ENCODE measurements around the gene MFSD2A.
"Not testable (repeated sequence)": the region's sequence is repeated elsewhere in the genome, so short reads cannot be mapped to it uniquely, and the experiment has no call there.

Gene MFSD2A

DNA sequence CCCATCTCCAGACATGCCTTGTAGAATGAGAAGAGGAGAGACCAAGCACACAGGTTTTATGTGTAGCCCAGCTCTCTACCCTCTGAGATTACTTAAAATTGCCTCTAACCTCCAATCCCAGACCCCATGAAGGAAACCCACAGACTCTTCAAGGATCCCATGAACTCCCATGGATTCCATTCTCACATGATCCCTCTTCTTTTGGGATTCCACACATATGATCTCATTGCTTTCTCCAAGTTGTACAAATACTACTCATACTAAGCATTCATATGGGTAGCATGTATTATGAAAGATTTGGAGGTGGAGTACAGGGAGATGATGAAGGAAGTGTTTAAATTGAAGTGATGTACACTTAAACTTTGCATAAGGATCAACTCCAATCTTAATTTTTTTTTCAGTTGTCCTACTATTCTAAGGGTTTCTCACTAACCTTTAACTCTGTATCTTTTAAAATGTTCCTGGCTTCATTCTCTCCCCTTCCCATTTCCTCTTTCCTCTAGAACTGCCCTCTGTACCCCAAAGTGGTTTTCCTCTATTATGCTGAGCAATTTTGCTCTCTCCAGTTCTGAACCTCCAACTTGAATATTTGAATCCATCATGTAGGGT is 41.6 kb downstream of the MFSD2A start:
- no peak for DNase-seq (ENCODE audit: low read depth in 1 of 2, low spot score in 1 of 2)

DNA sequence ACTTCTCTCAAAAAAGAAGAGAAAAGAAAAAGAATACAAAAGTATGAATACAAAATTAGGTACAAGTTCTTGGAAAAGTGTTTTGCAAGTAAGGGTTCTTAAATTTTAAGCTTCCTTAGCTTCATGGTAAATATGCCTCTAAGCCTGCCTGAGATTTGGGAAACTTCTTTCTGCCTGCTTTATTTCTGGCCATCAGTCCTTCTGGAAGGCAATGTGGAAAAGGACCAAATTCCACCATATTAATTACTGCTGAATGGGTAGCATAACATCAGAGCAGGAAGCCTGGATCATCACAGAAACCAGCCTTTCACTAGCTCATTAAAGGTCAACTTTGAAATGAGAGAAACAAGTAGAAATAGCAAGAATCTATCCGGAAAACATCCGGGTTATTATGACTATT is 46.5 kb downstream of the MFSD2A start:
- DNase-seq (ENCODE audit: low read depth in 1 of 2, low spot score in 1 of 2) = no peak

DNA sequence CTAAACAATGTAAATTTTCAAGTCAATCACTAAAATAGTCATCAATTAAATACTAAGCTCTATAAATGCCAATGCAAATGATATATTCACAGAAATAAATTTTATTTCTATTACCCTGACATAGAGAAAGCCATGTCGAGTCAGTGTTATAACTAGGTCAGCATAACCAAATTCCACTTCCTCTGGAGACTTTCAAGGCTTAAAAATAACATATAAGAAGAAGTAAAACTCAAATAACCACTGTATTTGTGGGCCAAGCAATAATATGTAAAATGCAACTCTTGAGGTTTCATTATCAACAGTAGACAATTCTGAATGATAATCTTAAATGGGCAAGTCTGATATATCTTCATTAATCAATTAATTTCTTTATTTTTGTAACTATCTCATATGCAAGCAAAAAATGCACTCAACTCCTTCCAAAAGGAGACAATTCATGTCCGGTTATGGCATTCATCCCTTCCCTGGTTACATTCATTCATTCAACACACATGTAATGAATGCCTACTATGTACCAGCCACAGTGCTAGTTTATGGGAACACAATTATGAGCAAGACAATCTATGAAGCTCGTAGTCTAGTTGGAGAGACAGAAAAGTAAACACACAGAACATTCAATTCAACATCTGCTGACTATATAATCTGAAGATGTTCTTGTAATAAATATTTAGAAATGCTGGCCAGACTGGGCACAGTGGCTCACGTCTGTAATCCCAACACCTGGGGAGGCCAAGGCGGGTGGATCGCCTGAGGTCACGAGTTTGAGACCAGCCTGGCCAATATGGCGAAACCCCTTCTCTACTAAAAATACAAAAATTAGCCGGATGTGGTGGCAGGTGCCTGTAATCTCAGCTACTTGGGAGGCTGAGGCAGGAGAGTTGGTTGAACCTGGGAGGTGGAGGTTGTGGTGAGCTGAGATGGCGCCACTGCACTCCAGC is 48.5 kb downstream of the MFSD2A start:
- DNase-seq (ENCODE audit: low read depth in 1 of 2, low spot score in 1 of 2) = no peak

DNA sequence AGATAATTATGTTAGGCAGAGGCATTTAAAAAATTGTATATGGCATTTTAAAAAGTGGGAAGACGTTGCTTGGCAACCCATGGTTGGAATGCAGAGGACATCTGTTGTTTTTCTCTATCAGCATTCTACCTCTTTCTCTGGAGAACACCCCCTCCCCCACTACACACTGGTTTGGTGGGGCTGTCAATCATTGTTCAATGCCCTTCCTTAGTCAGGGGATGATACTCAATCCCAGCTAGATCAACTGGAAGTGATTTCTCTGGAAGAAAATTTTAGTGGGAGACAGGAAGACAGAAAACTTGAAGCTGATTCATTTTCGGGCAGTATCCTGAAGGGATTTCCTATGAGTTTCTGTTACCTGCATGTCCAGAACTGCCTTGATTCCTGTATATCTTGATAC is 49.9 kb downstream of the MFSD2A start:
- no peak for DNase-seq (ENCODE audit: low read depth in 1 of 2, low spot score in 1 of 2)

DNA sequence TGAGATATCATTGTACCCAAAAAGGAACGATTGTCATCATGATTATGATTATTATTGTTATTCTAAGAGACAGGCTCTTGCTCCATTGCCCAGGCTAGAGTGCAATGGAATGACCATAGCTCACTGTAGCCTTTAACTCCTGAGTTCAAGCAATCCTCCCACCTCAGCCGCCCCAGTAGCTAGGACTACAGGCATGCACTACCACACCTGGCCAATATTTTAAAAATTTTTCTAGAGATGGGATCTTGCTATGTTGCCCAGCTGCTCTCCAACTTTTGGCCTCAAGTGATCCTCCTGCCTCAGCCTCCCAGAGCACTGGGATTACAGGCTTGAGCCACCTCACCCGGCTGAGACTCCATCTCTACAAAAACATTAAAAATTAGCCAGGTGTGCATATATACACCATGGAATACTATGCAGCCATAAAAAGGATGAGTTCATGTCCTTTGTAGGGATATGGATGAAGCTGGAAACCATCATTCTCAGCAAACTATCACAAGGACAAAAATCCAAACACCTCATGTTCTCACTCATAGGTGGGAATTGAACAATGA is 52.6 kb downstream of the MFSD2A start:
- DNase-seq (ENCODE audit: low read depth in 1 of 2, low spot score in 1 of 2) = not testable (repeated sequence)

DNA sequence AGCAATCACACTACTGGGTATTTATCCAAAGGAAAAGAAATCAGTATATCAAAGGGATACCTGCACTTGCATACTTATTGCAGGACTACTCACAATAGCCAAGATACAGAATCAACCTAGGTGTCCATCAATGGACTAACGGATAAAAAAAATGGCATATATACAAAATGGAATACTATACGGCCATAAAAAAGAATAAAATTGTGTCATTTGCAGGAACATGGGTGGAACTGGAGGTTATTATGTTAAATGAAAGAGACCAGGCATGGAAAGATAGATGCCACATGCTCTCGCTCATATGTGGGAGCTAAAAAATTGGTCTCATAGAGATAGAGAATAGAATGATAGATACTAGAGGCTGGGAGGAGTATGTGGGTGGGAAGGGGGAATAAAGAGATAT is 56.3 kb downstream of the MFSD2A start:
- DNase-seq (ENCODE audit: low read depth in 1 of 2, low spot score in 1 of 2) = no peak

DNA sequence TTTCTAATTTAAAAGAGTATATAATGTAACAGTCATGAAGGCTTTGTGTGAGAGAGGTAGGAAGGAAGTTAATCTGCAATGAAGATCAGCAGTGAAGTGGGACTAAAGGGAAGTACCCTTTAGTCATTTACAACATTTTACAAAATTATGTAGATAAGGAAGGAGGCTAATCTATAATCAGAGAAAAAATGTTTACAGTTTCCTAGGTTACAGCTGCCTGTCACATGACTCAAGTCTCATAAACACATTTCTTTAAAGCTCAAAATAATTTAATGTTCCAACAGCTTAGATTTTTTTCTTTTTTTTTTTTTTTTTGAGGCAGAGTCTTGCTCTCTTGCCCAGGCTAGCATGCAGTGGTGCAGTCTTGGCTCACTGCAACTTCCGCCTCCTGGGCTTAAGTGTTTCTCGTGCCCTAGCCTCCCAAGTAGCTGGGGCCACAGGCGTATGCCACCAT is 59.3 kb downstream of the MFSD2A start:
- DNase-seq (ENCODE audit: low read depth in 1 of 2, low spot score in 1 of 2) = no peak

DNA sequence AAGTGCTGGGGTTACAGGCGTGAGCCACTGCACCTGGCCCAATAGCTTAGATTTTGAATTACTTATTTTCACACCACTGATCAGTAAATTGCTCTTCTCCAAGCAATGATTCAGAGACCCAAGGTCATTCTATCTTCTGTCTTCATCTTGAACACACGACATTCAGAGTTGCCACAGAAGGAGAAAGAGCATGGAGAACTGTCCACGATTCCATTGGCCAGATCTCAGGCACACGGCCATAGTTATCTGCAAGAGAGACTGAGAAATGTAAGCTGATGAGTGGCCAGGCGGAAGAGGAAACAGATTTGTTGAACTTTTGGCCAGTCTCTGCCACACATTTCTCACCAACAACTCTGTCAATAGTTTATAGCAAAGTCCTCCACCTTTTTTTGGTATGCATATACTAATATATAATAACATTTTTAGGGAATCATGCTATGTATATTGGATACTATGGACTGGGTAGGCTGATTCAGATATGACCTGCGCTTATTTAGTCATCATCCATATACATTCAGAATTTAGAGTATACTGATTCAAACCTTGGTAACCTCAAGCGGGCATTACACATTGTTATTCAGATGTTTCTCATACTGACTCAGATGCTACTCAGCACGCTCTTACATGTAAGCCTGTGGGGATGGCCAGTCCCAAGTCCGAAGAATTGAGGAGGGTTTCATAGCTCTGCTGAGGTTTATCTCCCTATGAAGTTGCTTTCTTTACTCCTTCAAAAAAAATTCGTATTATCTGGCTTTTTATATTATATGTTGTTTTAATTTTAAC is 60.1 kb downstream of the MFSD2A start:
- no peak for DNase-seq (ENCODE audit: low read depth in 1 of 2, low spot score in 1 of 2)

DNA sequence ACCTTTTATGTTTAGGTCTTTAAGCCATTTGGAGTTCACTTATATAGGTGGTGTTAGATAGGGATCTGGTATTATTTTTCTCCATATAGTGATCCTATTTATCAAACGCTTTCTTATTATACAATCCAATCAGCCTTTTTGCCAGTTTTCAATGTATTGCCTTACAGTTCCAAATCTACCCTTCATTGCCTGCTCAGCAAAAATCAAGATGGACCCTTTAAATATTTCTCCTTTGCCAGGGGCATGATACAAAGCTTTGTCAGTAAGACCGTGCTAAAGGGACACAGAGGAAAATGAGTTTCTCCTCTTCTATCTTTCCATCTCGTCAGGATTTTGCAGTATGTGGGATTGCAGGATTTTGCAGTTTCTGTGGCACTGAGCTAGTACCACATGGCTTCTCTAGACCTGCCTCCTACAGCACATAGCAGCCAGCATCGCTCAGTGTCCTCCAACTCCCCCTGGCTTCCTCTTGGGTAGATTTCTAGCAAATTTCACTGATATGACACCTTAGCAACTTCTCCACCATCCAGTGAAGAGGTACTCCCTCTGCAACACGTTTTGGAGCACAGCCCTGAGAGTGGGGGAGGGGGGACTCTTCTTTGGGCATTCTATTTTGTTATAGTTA is 63.1 kb downstream of the MFSD2A start:
- no peak for DNase-seq (ENCODE audit: low read depth in 1 of 2, low spot score in 1 of 2)
